BE2C (cell line): ENCODE results near the gene PLPP6.

Source experiments
- DNase-seq: peaks from one replicate; pipeline ENCODE4 v3.0.0-alpha.2; 2020
- H3K27me3 ChIP-seq: fragments of 250-450 bp; sonication (Bioruptor Pico); 2 replicates; pipeline ENCODE4 v1.5.1; 2020; ENCODE audit warnings: mild to moderate bottlenecking
- H3K36me3 ChIP-seq: fragments of 250-450 bp; sonication (Bioruptor Pico); 2 replicates; pipeline ENCODE4 v1.5.1; 2020; ENCODE audit warnings: mild to moderate bottlenecking
- H3K4me1 ChIP-seq: fragments of 250-450 bp; sonication (Bioruptor Pico); 2 replicates; pipeline ENCODE4 v1.5.1; 2020
- H3K4me3 ChIP-seq: 2 replicates; pipeline ENCODE4 v1.5.1; 2011; ENCODE audit warnings: low read depth, low read length
- H3K9me3 ChIP-seq: fragments of 250-450 bp; sonication (Bioruptor Pico); 2 replicates; pipeline ENCODE4 v1.5.1; 2020
- TF ChIP-seq, protein P1 (sequence below): IDR thresholded peaks from 2 replicates; pipeline ENCODE4 v1.5.1; 2012; ENCODE audit warnings: mild to moderate bottlenecking, low read depth, low read length

Gene PLPP6

GRCh38 chr9:4620057-4620765 lies 41.9 kb upstream of the PLPP6 start:
- no peak for DNase-seq
- Histone ChIP-seq H3K4me1 (no peaks in the 10 kb centered on the region), H3K27me3 (no peaks in the 10 kb centered on the region), H3K36me3 (no peaks in the 10 kb centered on the region), H3K4me3 (no peak overlapping the region), H3K9me3 (no peaks in the 10 kb centered on the region)
- TF ChIP-seq, protein P1, sequence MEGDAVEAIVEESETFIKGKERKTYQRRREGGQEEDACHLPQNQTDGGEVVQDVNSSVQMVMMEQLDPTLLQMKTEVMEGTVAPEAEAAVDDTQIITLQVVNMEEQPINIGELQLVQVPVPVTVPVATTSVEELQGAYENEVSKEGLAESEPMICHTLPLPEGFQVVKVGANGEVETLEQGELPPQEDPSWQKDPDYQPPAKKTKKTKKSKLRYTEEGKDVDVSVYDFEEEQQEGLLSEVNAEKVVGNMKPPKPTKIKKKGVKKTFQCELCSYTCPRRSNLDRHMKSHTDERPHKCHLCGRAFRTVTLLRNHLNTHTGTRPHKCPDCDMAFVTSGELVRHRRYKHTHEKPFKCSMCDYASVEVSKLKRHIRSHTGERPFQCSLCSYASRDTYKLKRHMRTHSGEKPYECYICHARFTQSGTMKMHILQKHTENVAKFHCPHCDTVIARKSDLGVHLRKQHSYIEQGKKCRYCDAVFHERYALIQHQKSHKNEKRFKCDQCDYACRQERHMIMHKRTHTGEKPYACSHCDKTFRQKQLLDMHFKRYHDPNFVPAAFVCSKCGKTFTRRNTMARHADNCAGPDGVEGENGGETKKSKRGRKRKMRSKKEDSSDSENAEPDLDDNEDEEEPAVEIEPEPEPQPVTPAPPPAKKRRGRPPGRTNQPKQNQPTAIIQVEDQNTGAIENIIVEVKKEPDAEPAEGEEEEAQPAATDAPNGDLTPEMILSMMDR: no peak

DNA sequence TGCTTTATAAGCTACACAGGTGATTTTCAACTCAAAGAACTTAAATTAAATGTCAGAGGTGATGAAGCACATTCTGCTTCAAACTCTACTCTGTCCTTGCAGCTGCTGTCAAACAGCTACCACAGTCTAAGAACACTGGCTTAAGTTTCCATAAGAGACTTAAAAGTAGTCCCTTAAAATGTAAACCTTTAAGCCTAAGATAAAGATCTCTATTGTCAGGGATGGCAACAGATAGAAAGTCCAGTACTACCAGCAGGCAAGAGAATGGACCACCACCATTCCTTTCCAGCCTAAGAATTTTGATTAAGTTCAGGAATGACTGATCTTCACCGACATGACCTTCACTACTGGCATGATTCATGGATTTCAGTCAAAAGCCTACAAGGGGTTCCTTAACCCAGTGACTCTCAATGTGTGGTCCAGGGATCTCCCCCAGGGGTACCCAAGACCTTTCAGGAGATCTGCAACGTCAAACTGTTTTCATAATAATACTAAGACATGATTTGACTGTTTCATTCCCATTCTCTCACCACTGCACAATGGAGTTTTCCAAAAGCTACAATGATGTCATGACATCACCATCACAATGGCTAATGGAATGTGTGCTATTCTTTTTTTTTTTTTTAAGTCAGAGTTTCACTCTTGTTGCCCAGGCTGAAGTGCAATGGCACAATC lies 41.1 kb upstream of the PLPP6 start:
- TF ChIP-seq, protein P1: no peak
- Histone ChIP-seq H3K4me3 (no peak overlapping the region), H3K36me3 (no peaks in the 10 kb centered on the region), H3K27me3 (no peaks in the 10 kb centered on the region), H3K9me3 (no peaks in the 10 kb centered on the region), H3K4me1 (no peaks in the 10 kb centered on the region)
- DNase-seq: no peak

DNA sequence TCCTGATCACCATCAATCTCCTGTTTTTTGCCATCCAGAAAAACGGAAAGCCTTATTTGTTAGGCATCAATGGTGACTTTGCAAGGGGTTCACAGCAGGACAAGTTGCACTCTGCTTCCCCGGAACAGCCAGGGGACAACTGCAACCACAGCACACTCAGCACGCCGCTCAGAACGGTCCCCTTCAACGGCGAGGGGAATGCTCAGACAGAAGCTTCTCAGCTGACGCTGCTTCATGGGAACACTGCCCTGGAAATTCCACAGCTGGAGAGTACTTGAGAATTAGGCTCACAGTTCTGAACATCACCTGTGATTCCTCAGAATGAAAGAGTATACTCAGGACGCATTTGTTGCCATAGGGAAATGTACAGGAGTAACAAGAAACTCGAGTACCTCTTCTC lies 40.1 kb upstream of the PLPP6 start:
- H3K36me3 ChIP-seq: no peaks in the 10 kb centered on the region
- no peak overlapping the region for H3K4me3 ChIP-seq
- H3K9me3 ChIP-seq: no peaks in the 10 kb centered on the region
- no peak for DNase-seq
- no peaks in the 10 kb centered on the region for H3K4me1 ChIP-seq
- H3K27me3 ChIP-seq: no peaks in the 10 kb centered on the region
- TF ChIP-seq, protein P1: no peak

- no peaks in the 10 kb centered on the region for H3K27me3 ChIP-seq
- no peak for DNase-seq
- TF ChIP-seq, protein P1: no peak
- H3K9me3 ChIP-seq: no peaks in the 10 kb centered on the region
- H3K4me1 ChIP-seq: no peaks in the 10 kb centered on the region
- H3K36me3 ChIP-seq: no peaks in the 10 kb centered on the region
- H3K4me3 ChIP-seq: no peak overlapping the region
Measured at GRCh38 chr9:4630836-4631235, 31.3 kb upstream of the PLPP6 start.

DNA sequence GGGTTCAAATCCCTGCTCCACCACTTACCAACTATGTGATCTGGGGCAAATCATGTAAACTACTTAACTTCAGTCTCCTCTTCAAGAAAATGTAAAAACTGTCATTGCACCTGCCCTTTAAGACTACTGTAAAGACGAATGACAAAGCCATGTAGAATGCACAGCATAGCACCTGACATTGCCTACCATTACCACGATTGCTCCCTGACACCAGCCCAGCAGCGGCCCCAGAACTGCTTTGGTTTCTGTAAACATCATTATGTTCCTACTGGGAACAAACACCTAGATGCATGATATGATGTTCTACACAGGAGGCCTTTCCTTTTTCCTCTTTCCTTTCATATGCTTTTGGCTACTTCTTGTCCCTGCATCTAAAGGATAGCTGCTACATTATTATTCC lies 23.1 kb upstream of the PLPP6 start:
- H3K27me3 ChIP-seq: no peaks in the 10 kb centered on the region
- TF ChIP-seq, protein P1: no peak
- no peaks in the 10 kb centered on the region for H3K9me3 ChIP-seq
- no peak overlapping the region for H3K4me3 ChIP-seq
- H3K36me3 ChIP-seq: no peaks in the 10 kb centered on the region
- H3K4me1 ChIP-seq: no peaks in the 10 kb centered on the region
- no peak for DNase-seq

DNA sequence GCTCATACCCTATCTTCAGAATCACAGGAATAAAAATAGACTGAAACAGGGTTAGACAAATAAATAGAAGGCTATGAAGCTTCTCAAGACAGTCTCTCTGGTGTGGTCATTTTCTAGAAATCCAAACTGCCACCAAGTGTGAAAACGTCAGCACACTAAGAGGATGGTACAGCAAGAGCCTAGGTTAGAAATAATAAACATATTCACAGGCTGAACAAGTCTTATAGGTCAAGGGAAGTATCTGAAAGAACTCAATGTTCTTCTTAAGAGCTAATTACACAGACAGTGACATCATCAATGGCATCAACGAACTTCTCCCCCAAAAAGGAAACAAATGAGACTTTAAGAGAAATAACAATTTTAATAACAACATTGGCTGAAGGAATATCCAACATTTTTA lies 22.7 kb upstream of the PLPP6 start:
- H3K27me3 ChIP-seq: no peaks in the 10 kb centered on the region
- no peaks in the 10 kb centered on the region for H3K4me1 ChIP-seq
- no peak for DNase-seq
- TF ChIP-seq, protein P1: no peak
- H3K4me3 ChIP-seq: no peak overlapping the region
- no peaks in the 10 kb centered on the region for H3K36me3 ChIP-seq
- no peaks in the 10 kb centered on the region for H3K9me3 ChIP-seq
